ENCODE results near the gene SLC26A8. TPM values are rescaled to one million over a fixed set of nuclear protein-coding genes. Genes with fewer than 3 reads are reported as not detected.
"Not testable (repeated sequence)": the region's sequence is repeated elsewhere in the genome, so short reads cannot be mapped to it uniquely, and the experiment has no call there.

Gene SLC26A8
- total and polyA plus RNA-seq, 3 experiments from 2014 or later, result not detected

DNA sequence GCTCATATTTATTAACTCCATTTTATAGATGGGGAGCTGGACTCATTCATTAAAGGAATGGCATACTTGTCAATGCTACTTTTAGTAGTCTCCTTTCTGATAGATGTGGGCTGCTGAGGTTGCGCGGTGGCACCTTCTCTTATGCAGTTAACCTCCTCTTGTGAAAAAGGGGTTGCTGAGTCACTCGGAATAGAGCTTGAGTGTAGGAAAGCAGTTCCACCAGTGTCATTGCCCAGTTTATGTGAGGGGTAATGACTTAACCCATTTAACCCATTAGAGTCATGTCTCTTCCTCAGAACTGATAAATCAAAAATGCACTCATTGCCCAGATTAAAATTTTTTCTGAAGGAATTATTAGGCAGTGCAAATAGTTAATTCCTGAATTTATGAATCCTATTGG is 9.5 kb upstream of the SLC26A8 start:
- CTCF ChIA-PET, result interaction anchor here (2.5 kb wide), 1 partner anchor 61 kb away, joined by 9 read pairs; no protein-coding TSS in a partner anchor
- Histone ChIP-seq H3K36me3 (ENCODE audit: insufficient read depth, low read length) (no peaks in the 10 kb centered on the region), H3K4me3 (ENCODE audit: low read length) (no peak overlapping the region), H3K4me1 (ENCODE audit: insufficient read depth, low read length) (peaks cover 71% of the 10 kb centered on the region), H3K27me3 (ENCODE audit: insufficient read depth, low read length, poor library complexity, severe bottlenecking) (no peaks in the 10 kb centered on the region), H3K9me3 (ENCODE audit: low read length) (no peaks in the 10 kb centered on the region), H3K27ac (ENCODE audit: low read depth, low read length) (no peak overlapping the region)
- POLR2A ChIA-PET, result no interaction called here
- Mint-ChIP-seq H3K27me3 (no peaks in the 10 kb centered on the region), H3K27ac (peak overlapping the region in 5 of 8 donors; percentile 6 to 63 (median 32)), H3K36me3 (peaks cover 0 to 18% (median 7%) of the 10 kb centered on the region in 3 donors), H3K4me1 (peaks cover 71 to 87% (median 86%) of the 10 kb centered on the region in 3 donors), H3K4me3 (peak overlapping the region in 5 of 7 donors; percentile 26 to 63 (median 42)), H3K9me3 (no peaks in the 10 kb centered on the region)
- DNase-seq, result peak in 1 of 5 donors; percentile 46

DNA sequence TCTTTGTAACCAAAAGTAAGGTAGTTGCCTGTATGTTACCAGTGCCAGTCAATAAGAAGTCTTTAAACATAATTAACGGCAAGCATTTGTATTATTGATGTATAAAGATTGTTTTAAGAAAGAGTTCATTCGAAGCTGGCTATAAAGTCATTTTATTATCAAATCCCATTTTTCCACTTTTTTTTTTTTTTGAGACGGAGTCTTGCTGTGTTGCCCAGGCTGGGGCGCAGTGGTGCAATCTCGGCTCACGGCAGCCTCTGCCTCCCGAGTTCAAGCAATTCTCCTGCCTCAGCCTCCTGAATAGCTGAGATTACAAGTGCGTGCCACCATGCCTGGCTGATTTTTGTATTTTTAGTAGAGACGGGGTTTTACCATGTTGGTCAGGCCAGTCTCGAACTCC is 8.7 kb upstream of the SLC26A8 start:
- H3K27me3 Mint-ChIP-seq; H3K27me3 ChIP-seq (ENCODE audit: insufficient read depth, low read length, poor library complexity, severe bottlenecking); H3K9me3 ChIP-seq (ENCODE audit: low read length); DNase-seq; H3K9me3 Mint-ChIP-seq; POLR2A ChIA-PET; H3K27ac ChIP-seq (ENCODE audit: low read depth, low read length); H3K4me3 ChIP-seq (ENCODE audit: low read length); H3K36me3 ChIP-seq (ENCODE audit: insufficient read depth, low read length): not testable (repeated sequence)
- Mint-ChIP-seq H3K36me3 (peaks cover 0 to 20% (median 7%) of the 10 kb centered on the region in 3 donors), H3K4me3 (peak overlapping the region in 4 of 7 donors; percentile 23 to 63 (median 52)), H3K27ac (peak overlapping the region in 2 of 8 donors; percentile 6 to 42), H3K4me1 (peaks cover 65 to 82% (median 81%) of the 10 kb centered on the region in 3 donors)
- CTCF ChIA-PET, result interaction anchor here (2.5 kb wide), 1 partner anchor 62 kb away, joined by 9 read pairs; no protein-coding TSS in a partner anchor
- peaks cover 63% of the 10 kb centered on the region for H3K4me1 ChIP-seq (ENCODE audit: insufficient read depth, low read length)

DNA sequence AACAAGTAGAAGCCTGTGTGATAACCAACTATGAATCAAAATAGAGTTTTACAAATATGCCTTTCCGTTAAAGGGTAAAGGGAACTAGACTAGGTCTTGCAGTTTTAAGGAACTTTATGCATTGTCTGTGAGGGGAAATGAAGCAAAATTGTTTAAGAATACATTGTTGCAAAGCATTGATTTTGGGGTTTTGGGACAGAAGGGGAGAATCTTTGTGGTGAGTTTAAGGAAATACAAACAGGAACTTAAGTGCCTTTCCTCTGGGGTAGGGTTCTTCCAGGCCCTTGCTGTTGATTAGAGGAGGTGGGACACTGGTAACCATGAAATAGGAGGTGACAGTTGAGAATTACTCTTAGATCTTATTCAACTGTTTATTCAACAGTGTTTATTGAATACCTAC is 7.8 kb upstream of the SLC26A8 start:
- H3K4me3 Mint-ChIP-seq, result peak overlapping the region in 5 of 7 donors; percentile 0 to 70 (median 37)
- no peaks in the 10 kb centered on the region for H3K9me3 Mint-ChIP-seq
- H3K27me3 ChIP-seq (ENCODE audit: insufficient read depth, low read length, poor library complexity, severe bottlenecking), result no peaks in the 10 kb centered on the region
- ChIA-PET CTCF (interaction anchor here (2.5 kb wide), 1 partner anchor 63 kb away, joined by 9 read pairs; no protein-coding TSS in a partner anchor), POLR2A (no interaction called here)
- H3K36me3 Mint-ChIP-seq, result peaks cover 0 to 22% (median 7%) of the 10 kb centered on the region in 3 donors
- no peaks in the 10 kb centered on the region for H3K27me3 Mint-ChIP-seq
- no peak overlapping the region for H3K27ac ChIP-seq (ENCODE audit: low read depth, low read length)
- no peak overlapping the region for H3K4me3 ChIP-seq (ENCODE audit: low read length)
- H3K4me1 ChIP-seq (ENCODE audit: insufficient read depth, low read length), result peaks cover 54% of the 10 kb centered on the region
- DNase-seq, result no peak
- peaks cover 61 to 76% (median 76%) of the 10 kb centered on the region in 3 donors for H3K4me1 Mint-ChIP-seq
- H3K36me3 ChIP-seq (ENCODE audit: insufficient read depth, low read length), result no peaks in the 10 kb centered on the region
- H3K9me3 ChIP-seq (ENCODE audit: low read length), result no peaks in the 10 kb centered on the region
- H3K27ac Mint-ChIP-seq, result peak overlapping the region in 5 of 8 donors; percentile 0 to 53 (median 6)

DNA sequence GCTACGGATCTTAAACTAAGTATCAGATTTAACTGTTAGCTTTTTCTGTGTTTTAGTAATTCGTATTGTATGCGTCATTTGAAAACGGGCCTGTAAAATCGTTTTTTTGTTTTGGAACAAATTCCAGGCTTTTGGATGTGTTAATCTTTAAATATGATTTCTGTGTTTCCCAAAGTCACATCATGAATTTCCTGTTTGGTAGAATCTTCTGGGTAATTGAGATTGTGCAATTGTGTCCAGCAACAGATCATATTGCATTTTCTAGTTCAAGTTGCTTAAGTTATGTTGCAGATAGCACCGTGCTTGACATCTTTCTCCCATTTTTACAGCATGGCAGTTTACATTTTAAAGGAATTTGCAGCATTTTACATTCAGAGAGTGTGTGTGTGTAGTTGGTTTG is 5.0 kb upstream of the SLC26A8 start:
- no peak for DNase-seq
- H3K4me1 Mint-ChIP-seq, result peaks cover 49 to 60% (median 58%) of the 10 kb centered on the region in 3 donors
- Histone ChIP-seq H3K36me3 (ENCODE audit: insufficient read depth, low read length) (no peaks in the 10 kb centered on the region), H3K27ac (ENCODE audit: low read depth, low read length) (peak overlapping the region; percentile 90), H3K4me1 (ENCODE audit: insufficient read depth, low read length) (peaks cover 40% of the 10 kb centered on the region), H3K27me3 (ENCODE audit: insufficient read depth, low read length, poor library complexity, severe bottlenecking) (no peaks in the 10 kb centered on the region), H3K9me3 (ENCODE audit: low read length) (no peaks in the 10 kb centered on the region), H3K4me3 (ENCODE audit: low read length) (peak overlapping the region; percentile 92)
- H3K4me3 Mint-ChIP-seq, result peak overlapping the region; percentile 88 to 95 (median 91)
- H3K27me3 Mint-ChIP-seq, result peaks cover 0 to 6% of the 10 kb centered on the region in 2 donors
- CTCF ChIA-PET, result interaction anchor here (0.7 to 5.6 kb wide), 14 partner anchors 13 to 311 kb away, joined by 3 to 81 read pairs (median 10); partner anchors contain the start of gene MAPK13
- peak overlapping the region in 7 of 8 donors; percentile 29 to 95 (median 90) for H3K27ac Mint-ChIP-seq
- POLR2A ChIA-PET, result interaction anchor here (0.6 to 2.8 kb wide), 6 partner anchors 85 to 199 kb away, joined by 3 to 24 read pairs (median 8); partner anchors contain the start of gene MAPK13
- peaks cover 0 to 14% (median 2%) of the 10 kb centered on the region in 3 donors for H3K36me3 Mint-ChIP-seq
- H3K9me3 Mint-ChIP-seq, result no peaks in the 10 kb centered on the region

DNA sequence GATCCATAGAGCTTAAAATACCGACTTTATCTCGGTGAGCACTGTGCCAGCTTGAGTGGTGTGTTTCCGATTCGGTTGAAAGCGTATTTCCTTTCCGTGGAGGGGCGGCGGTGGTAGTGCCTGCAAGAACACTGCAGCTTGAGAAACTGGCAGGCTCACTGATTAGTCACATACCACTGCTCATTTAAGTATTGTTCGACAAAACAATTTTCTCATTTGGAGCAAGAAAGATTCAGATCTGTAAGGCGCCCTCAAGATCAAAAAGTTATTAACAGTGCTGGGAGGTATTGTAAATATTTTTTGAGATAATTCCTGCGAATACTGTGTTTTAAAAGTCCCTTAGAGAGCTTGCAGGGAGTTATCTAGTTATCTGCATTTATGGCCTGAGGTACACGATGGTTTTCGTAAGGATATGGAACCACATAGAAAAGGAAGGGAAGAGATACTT is 4.5 kb upstream of the SLC26A8 start:
- Mint-ChIP-seq H3K27me3 (peaks cover 3 to 9% of the 10 kb centered on the region in 2 donors), H3K27ac (peak overlapping the region; percentile 83 to 95 (median 88)), H3K9me3 (no peaks in the 10 kb centered on the region), H3K36me3 (peaks cover 0 to 12% (median 2%) of the 10 kb centered on the region in 3 donors), H3K4me1 (peaks cover 43 to 57% (median 52%) of the 10 kb centered on the region in 3 donors), H3K4me3 (peak overlapping the region; percentile 88 to 95 (median 91))
- peak; percentile 42 to 80 (median 55) for DNase-seq
- no peaks in the 10 kb centered on the region for H3K27me3 ChIP-seq (ENCODE audit: insufficient read depth, low read length, poor library complexity, severe bottlenecking)
- H3K36me3 ChIP-seq (ENCODE audit: insufficient read depth, low read length), result no peaks in the 10 kb centered on the region
- peak overlapping the region; percentile 90 for H3K27ac ChIP-seq (ENCODE audit: low read depth, low read length)
- H3K4me3 ChIP-seq (ENCODE audit: low read length), result peak overlapping the region; percentile 92
- peaks cover 34% of the 10 kb centered on the region for H3K4me1 ChIP-seq (ENCODE audit: insufficient read depth, low read length)
- POLR2A ChIA-PET, result interaction anchor here (0.6 to 2.8 kb wide), 14 partner anchors 52 to 1603 kb away, joined by 3 to 24 read pairs (median 6); partner anchors contain the start of genes MAPK13 and RPS10
- no peaks in the 10 kb centered on the region for H3K9me3 ChIP-seq (ENCODE audit: low read length)
- CTCF ChIA-PET, result interaction anchor here (0.7 to 5.6 kb wide), 22 partner anchors 9 to 517 kb away, joined by 3 to 81 read pairs (median 10); partner anchors contain the start of gene MAPK13

DNA sequence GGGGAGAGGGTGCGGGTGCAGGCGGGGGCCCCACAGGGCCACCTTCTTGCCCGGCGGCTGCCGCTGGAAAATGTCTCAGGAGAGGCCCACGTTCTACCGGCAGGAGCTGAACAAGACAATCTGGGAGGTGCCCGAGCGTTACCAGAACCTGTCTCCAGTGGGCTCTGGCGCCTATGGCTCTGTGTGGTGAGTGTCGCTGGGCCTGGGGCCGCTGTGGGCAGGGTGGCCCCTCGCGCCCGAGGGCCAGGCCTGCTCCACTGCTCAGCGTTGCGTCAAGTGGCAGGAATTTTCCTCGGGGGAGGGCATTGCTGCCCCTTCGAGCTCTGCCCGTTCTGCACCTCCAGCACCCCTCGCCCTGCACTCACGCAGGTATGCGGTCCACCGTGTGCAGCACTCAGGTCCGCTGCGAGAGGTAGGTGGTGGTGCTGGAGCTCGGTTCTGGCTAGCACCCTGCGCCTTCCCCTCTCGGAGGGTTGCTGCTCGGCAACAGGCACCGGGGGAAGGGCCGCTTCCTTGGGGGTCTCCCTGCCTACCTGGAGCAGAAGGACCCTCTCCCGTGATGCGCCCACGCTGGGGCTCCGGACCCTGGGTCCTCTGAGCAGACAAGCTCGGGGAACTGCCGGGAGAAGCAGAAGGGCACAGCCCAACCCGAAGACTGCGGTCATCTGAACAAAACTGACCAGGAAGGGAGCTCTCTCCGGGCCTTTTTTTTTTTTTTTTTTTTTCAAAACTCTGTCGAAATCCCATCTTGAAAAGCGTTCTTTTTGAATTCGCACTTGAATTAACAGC is 3.8 kb upstream of the SLC26A8 start:
- peak overlapping the region; percentile 88 to 95 (median 91) for H3K4me3 Mint-ChIP-seq
- H3K27ac Mint-ChIP-seq, result peak overlapping the region; percentile 83 to 95 (median 88)
- H3K9me3 ChIP-seq (ENCODE audit: low read length), result no peaks in the 10 kb centered on the region
- H3K4me1 ChIP-seq (ENCODE audit: insufficient read depth, low read length), result peaks cover 28% of the 10 kb centered on the region
- CTCF ChIA-PET, result interaction anchor here (0.7 to 5.6 kb wide), 36 partner anchors 10 to 518 kb away, joined by 3 to 81 read pairs (median 6); partner anchors contain the start of gene MAPK13
- DNase-seq, result peak in 4 of 5 donors; percentile 5 to 64 (median 21)
- peaks cover 0 to 12% (median 2%) of the 10 kb centered on the region in 3 donors for H3K36me3 Mint-ChIP-seq
- peak overlapping the region; percentile 92 for H3K4me3 ChIP-seq (ENCODE audit: low read length)
- no peaks in the 10 kb centered on the region for H3K36me3 ChIP-seq (ENCODE audit: insufficient read depth, low read length)
- H3K27ac ChIP-seq (ENCODE audit: low read depth, low read length), result peak overlapping the region; percentile 90
- POLR2A ChIA-PET, result interaction anchor here (0.6 to 2.8 kb wide), 17 partner anchors 53 to 1602 kb away, joined by 3 to 24 read pairs (median 6); partner anchors contain the start of genes BRPF3, MAPK13 and RPS10
- H3K9me3 Mint-ChIP-seq, result no peaks in the 10 kb centered on the region
- H3K4me1 Mint-ChIP-seq, result peaks cover 37 to 52% (median 46%) of the 10 kb centered on the region in 3 donors
- H3K27me3 Mint-ChIP-seq, result peaks cover 4 to 14% of the 10 kb centered on the region in 2 donors
- H3K27me3 ChIP-seq (ENCODE audit: insufficient read depth, low read length, poor library complexity, severe bottlenecking), result no peaks in the 10 kb centered on the region

DNA sequence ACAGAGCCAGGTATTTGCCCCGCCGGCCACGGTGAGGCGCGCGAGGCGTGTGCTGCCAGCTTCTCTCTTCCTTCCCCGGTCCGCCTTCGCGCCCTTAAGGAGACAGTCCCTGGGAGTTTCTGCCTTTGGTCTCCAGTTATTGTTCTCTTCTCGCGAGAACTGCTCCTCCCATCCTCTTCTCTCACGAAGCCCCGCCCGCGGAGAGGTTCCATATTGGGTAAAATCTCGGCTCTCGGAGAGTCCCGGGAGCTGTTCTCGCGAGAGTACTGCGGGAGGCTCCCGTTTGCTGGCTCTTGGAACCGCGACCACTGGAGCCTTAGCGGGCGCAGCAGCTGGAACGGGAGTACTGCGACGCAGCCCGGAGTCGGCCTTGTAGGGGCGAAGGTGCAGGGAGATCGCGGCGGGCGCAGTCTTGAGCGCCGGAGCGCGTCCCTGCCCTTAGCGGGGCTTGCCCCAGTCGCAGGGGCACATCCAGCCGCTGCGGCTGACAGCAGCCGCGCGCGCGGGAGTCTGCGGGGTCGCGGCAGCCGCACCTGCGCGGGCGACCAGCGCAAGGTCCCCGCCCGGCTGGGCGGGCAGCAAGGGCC is 3.2 kb upstream of the SLC26A8 start, which contains the start of gene MAPK14:
Gene MAPK14, plus strand, starts transcription at position 308 of the 587 bp plus-strand sequence. CDS start 350 bp downstream, outside the sequence.
- H3K36me3 ChIP-seq (ENCODE audit: insufficient read depth, low read length), result no peaks in the 10 kb centered on the region

More for the DNA sequence above, 3.2 kb upstream of the SLC26A8 start, which contains the start of gene MAPK14:
- H3K27me3 ChIP-seq (ENCODE audit: insufficient read depth, low read length, poor library complexity, severe bottlenecking), result no peaks in the 10 kb centered on the region
- no peaks in the 10 kb centered on the region for H3K9me3 ChIP-seq (ENCODE audit: low read length)
- CTCF ChIA-PET, result interaction anchor here (0.8 to 5.6 kb wide), 37 partner anchors 9 to 333 kb away, joined by 3 to 81 read pairs (median 5); partner anchors contain the start of gene MAPK13
- peak within 1 kb of the TSS; percentile 83 to 95 (median 90) for H3K27ac Mint-ChIP-seq
- peak; percentile 98 to 99 (median 99) for DNase-seq
- H3K4me1 Mint-ChIP-seq, result peaks cover 31 to 45% (median 40%) of the 10 kb centered on the region in 3 donors
- H3K36me3 Mint-ChIP-seq, result peaks cover 0 to 12% (median 2%) of the 10 kb centered on the region in 3 donors
- peaks cover 6 to 14% of the 10 kb centered on the region in 2 donors for H3K27me3 Mint-ChIP-seq
- peak within 1 kb of the TSS; percentile 90 for H3K27ac ChIP-seq (ENCODE audit: low read depth, low read length)
- no peaks in the 10 kb centered on the region for H3K9me3 Mint-ChIP-seq
- POLR2A ChIA-PET, result interaction anchor here (0.6 to 2.8 kb wide), 8 partner anchors 67 to 770 kb away, joined by 3 to 24 read pairs (median 8); partner anchors contain the start of genes BRPF3 and MAPK13
- peak within 1 kb of the TSS; percentile 92 for H3K4me3 ChIP-seq (ENCODE audit: low read length)
- H3K4me1 ChIP-seq (ENCODE audit: insufficient read depth, low read length), result peaks cover 23% of the 10 kb centered on the region
- H3K4me3 Mint-ChIP-seq, result peak within 1 kb of the TSS; percentile 88 to 95 (median 91)

Measured in CD8-positive, alpha-beta memory T cell (primary cell).